ENCODE data around the gene PLEKHA3. TPM values are rescaled to one million over a fixed set of nuclear protein-coding genes. Genes with fewer than 3 reads are reported as not detected.

The PLEKHA3 gene
- total and polyA plus RNA-seq, 2 of the 4 experiments (the other 2 are of a cell fraction): 3.9 to 5.5 TPM

GRCh38 chr2:178528647-178529046 is 48.4 kb downstream of the PLEKHA3 start:
- Histone ChIP-seq H3K4ac (ENCODE audit: low read depth, low read length) (no peak overlapping the region), H2BK20ac (ENCODE audit: low read depth, low read length) (no peak overlapping the region), H3K4me2 (ENCODE audit: low read depth, low read length) (no peak overlapping the region), H2BK5ac (ENCODE audit: low read depth, low read length, poor library complexity, severe bottlenecking) (no peak overlapping the region), H2AK9ac (replicated peaks; ENCODE audit: low read depth, low read length, poor library complexity) (no peak overlapping the region), H3K18ac (ENCODE audit: low read depth, low read length) (no peak overlapping the region), H3K56ac (ENCODE audit: extremely low read depth, insufficient read depth, low read length) (no peak overlapping the region), H3K9ac (ENCODE audit: low read depth, low read length) (no peak overlapping the region), H3K79me1 (ENCODE audit: low read depth in 1 of 2, low read length in 2 of 2) (peaks cover 10 to 50% of the 10 kb centered on the region in 2 experiments; a peak in 3 of 4 replicates), H3K9me1 (ENCODE audit: insufficient read depth, low read length) (no peaks in the 10 kb centered on the region; the same call in 1 of the 2 replicates), H4K91ac (ENCODE audit: insufficient read depth, low read depth, low read length) (no peak overlapping the region), H3K27me3 (ENCODE audit: control insufficient read depth, insufficient read depth, low read length) (no peaks in the 10 kb centered on the region), H4K8ac (ENCODE audit: low read depth in 2 of 2, low read length in 2 of 2) (no peak overlapping the region), H3K36me3 (ENCODE audit: control insufficient read depth, insufficient read depth, low read length) (peaks cover 11% of the 10 kb centered on the region), H2BK15ac (ENCODE audit: low read depth, low read length) (no peak overlapping the region), H3K4me3 (ENCODE audit: insufficient read depth, low read depth, low read length) (no peak overlapping the region), H2AK5ac (ENCODE audit: low read depth, low read length) (no peak overlapping the region), H2BK120ac (ENCODE audit: low read depth, low read length) (no peak overlapping the region), H3K27ac (ENCODE audit: insufficient read depth, low read length) (no peak overlapping the region), H2AFZ (replicated peaks; ENCODE audit: low read length, poor library complexity) (no peak overlapping the region), H4K20me1 (ENCODE audit: insufficient read depth, low read length) (no peaks in the 10 kb centered on the region), H3K4me1 (ENCODE audit: control insufficient read depth, insufficient read depth, low read length) (no peaks in the 10 kb centered on the region), H4K5ac (ENCODE audit: low read depth, low read length) (no peak overlapping the region), H3K14ac (replicated peaks; ENCODE audit: low read depth, low read length) (no peak overlapping the region), H3K23ac (ENCODE audit: low read depth, low read length) (no peak overlapping the region), H3K9me3 (ENCODE audit: control insufficient read depth, insufficient read depth, low read length) (no peaks in the 10 kb centered on the region)
- no peak for ATAC-seq (ENCODE audit: low read depth)
- dilution Hi-C loops (cut with HindIII; ENCODE audit: low sequenced_read_pairs, unreplicated experiment): no loop called here
- no peak for DNase-seq
- TF ChIP-seq SMC3 (IDR thresholded peaks at IDR 0.05; ENCODE audit: low read depth, low read length): no peak
- no peak for TF ChIP-seq BHLHE40 (IDR thresholded peaks at IDR 0.05; ENCODE audit: low read depth, low read length)
- no peak for TF ChIP-seq CEBPB (IDR thresholded peaks at IDR 0.05; ENCODE audit: low read depth, low read length)
- TF ChIP-seq, protein P1, sequence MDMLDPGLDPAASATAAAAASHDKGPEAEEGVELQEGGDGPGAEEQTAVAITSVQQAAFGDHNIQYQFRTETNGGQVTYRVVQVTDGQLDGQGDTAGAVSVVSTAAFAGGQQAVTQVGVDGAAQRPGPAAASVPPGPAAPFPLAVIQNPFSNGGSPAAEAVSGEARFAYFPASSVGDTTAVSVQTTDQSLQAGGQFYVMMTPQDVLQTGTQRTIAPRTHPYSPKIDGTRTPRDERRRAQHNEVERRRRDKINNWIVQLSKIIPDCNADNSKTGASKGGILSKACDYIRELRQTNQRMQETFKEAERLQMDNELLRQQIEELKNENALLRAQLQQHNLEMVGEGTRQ (IDR thresholded peaks at IDR 0.05; ENCODE audit: low read depth, low read length): no peak
- TF ChIP-seq POLR2A (IDR thresholded peaks at IDR 0.05; ENCODE audit: low read depth, low read length): no peak
- 94% methylated on average over 3 of the region's 5 CpGs; no CpG with 5 or more reads in 1 of the 2 experiments for WGBS, 2 experiments (ENCODE audit: extremely low coverage in 2 of 2, insufficient read length in 1 of 2)
- intact Hi-C loops (cut with micrococcal nuclease): no loop called here
- CTCF ChIA-PET: no interaction called here
- POLR2A ChIA-PET (ENCODE audit: unreplicated experiment): no interaction called here
- in situ Hi-C loops (cut with MboI; ENCODE audit: low sequenced_read_pairs): no loop called here
- BruUV-seq (replicated peaks): no TSS peak
